Measurements from ENCODE around the gene C1orf105. TPM values are rescaled to one million over a fixed set of nuclear protein-coding genes. Genes with fewer than 3 reads are reported as not detected.

Gene C1orf105
- total and polyA plus RNA-seq, 2 of the 13 experiments (the other 11 are each of a cell fraction or from before 2014, with no cell fraction given): 0.15 to 0.45 TPM

- Histone ChIP-seq H3K79me2 (ENCODE audit: insufficient read depth, low read length) (no peaks in the 10 kb centered on the region), H3K36me3 (replicated peaks in 1 of 2; ENCODE audit: control insufficient read depth in 1 of 2, insufficient read depth in 2 of 2, low read length in 2 of 2) (no peaks in the 10 kb centered on the region), H3K9me3 (ENCODE audit: low read length) (no peaks in the 10 kb centered on the region), H3K9ac (ENCODE audit: insufficient read depth, low read depth, low read length) (no peak overlapping the region), H3K27me3 (ENCODE audit: control insufficient read depth in 1 of 2, insufficient read depth in 2 of 2, low read length in 2 of 2) (no peaks in the 10 kb centered on the region; a peak in 1 of 5 replicates), H3K4me2 (ENCODE audit: low read depth, low read length) (no peak overlapping the region), H2AFZ (ENCODE audit: low read length) (no peak overlapping the region), H3K4me3 (replicated peaks in 1 of 3; ENCODE audit: insufficient read depth in 1 of 3, low read depth in 2 of 3, low read length in 3 of 3) (no peak overlapping the region), H3K4me1 (ENCODE audit: insufficient read depth, low read length) (peaks cover 27% of the 10 kb centered on the region), H3K27ac (ENCODE audit: extremely low read length, insufficient read depth, low read length) (no peak overlapping the region), H4K20me1 (ENCODE audit: insufficient read depth, low read length) (no peaks in the 10 kb centered on the region)
- intact Hi-C loops (cut with micrococcal nuclease; ENCODE audit: unreplicated experiment) (no loop called here), in situ Hi-C loops (cut with HindIII; ENCODE audit: extremely low pct_ligation_motif_present, low pct_unique_long_range_greater_than_20kb) (loop anchor here (10.0 kb wide), 1 partner anchor 387 kb away; no protein-coding TSS in a partner anchor)
- POLR2A ChIA-PET: no interaction called here
- TF ChIP-seq ZNF205 (CRISPR knock-in tag; IDR thresholded peaks at IDR 0.05) (no peak), HMG20B (CRISPR knock-in tag; conservative IDR thresholded peaks at IDR 0.05) (no peak), ETS1 (CRISPR knock-in tag; IDR thresholded peaks at IDR 0.05) (no peak), RFXANK (CRISPR knock-in tag; IDR thresholded peaks at IDR 0.05) (no peak), FOXJ3 (CRISPR knock-in tag; IDR thresholded peaks at IDR 0.05; ENCODE audit: borderline replicate concordance) (no peak), DDIT3 (CRISPR knock-in tag; IDR thresholded peaks at IDR 0.05) (no peak), ZNF34 (CRISPR knock-in tag; IDR thresholded peaks at IDR 0.05; ENCODE audit: borderline replicate concordance) (no peak), SOX13 (IDR thresholded peaks at IDR 0.05) (no peak), SOX13 (CRISPR knock-in tag; conservative IDR thresholded peaks at IDR 0.05 in 1 of 2, IDR thresholded peaks at IDR 0.05 in 1 of 2) (no peak), PLRG1 (conservative IDR thresholded peaks at IDR 0.05) (no peak), ZNF616 (CRISPR knock-in tag; IDR thresholded peaks at IDR 0.05; ENCODE audit: low read depth) (no peak), NFYC (CRISPR knock-in tag; IDR thresholded peaks at IDR 0.05) (no peak), ZSCAN9 (CRISPR knock-in tag; IDR thresholded peaks at IDR 0.05; ENCODE audit: borderline replicate concordance) (no peak), ZFP1 (CRISPR knock-in tag; IDR thresholded peaks at IDR 0.05) (no peak)
- FAIRE-seq (no peak), ATAC-seq (no peak), DNase-seq (ENCODE audit: low spot score) (no peak)
- WGBS (ENCODE audit: low lambda C conversion rate): 26% methylated on average over 1 of the region's 1 CpG
- no TSS peak for BruUV-seq (replicated peaks)
- CTCF ChIA-PET (ENCODE audit: low intra/inter-chr PET ratio, low total read pairs): no interaction called here
These were observed 28.5 kb upstream of the C1orf105 start for GRCh38 chr1:172391976-172392375.

Data from HepG2 (cell line).